K562 (cell line): Measurements from ENCODE around the gene SMIM23. TPM values are rescaled to one million over a fixed set of nuclear protein-coding genes. Genes with fewer than 3 reads are reported as not detected.

Source experiments
- ATAC-seq: fragments of 200-7000 bp; cut with Tn5 transposase; 3 replicates; pipeline ENCODE4 v1.9.1; 2020; ENCODE audit warnings: moderate library complexity
- BruUV-seq: library from RNA; stranded (reverse); fragments of 400-500 nt; replicated peaks from 2 replicates; lab custom pipeline; 2021; lab: Mats Ljungman, UMichigan
- CTCF ChIA-PET: fragments of 300-600 bp; formaldehyde crosslinking; extraction: SDS; loops from one replicate; lab custom pipeline; 2021; ENCODE audit warnings: low intra/inter-chr PET ratio; lab: Yijun Ruan, JAX
- POLR2A ChIA-PET: fragments of 300-600, 350-650 bp; sonication (Branson Sonifier 250); formaldehyde crosslinking; extraction: SDS; loops from one replicate; lab custom pipeline; 2021; ENCODE audit warnings: antibody characterized with exemption, inconsistent platforms; lab: Yijun Ruan, JAX
- DNase-seq, 4 experiments: peaks; one replicate each; pipeline versions ENCODE4 v3.0.0 to v3.0.0-alpha.2; 2011 to 2018; ENCODE audit warnings: low spot score in 3 of 4, mixed read lengths in 3 of 4; ENCODE audit errors: extremely low read depth in 1 of 4
- FAIRE-seq: peaks from 2 replicates; lab custom pipeline; 2011; peaks lifted over from hg19 to GRCh38; lab: Jason Lieb, UNC
- H2AFZ ChIP-seq: 2 replicates; pipeline ENCODE4 v1.6.0; 2011; ENCODE audit warnings: low read depth, low read length, control low read depth, inconsistent platforms
- H3K27ac ChIP-seq: fragments of 200-600 bp; 3 replicates; pipeline ENCODE4 v1.8.0; 2011; ENCODE audit warnings: low read depth, mild to moderate bottlenecking, control low read depth, inconsistent platforms, low read length, moderate library complexity, mixed read lengths; ENCODE audit errors: extremely low read depth
- H3K27me3 ChIP-seq, 2 experiments: fragments of 300-600 bp in 1 of 2; 2 replicates in 1 of 2; 3 replicates in 1 of 2; pipeline versions ENCODE4 v1.6.0 to v1.8.0; 2011; ENCODE audit warnings: inconsistent platforms in 2 of 2, low read length in 2 of 2, mild to moderate bottlenecking in 1 of 2, mixed read lengths in 1 of 2, moderate library complexity in 1 of 2; ENCODE audit not compliant: control insufficient read depth in 2 of 2, insufficient read depth in 2 of 2
- H3K36me3 ChIP-seq: fragments of 300-600 bp; 3 replicates; pipeline ENCODE4 v1.8.0; 2011; ENCODE audit warnings: mild to moderate bottlenecking, low read length, inconsistent platforms; ENCODE audit not compliant: control insufficient read depth, insufficient read depth
- H3K4me1 ChIP-seq, 2 experiments: fragments of 200-600 bp in 1 of 2; replicated peaks in 1 of 2; 2 replicates in 1 of 2; 3 replicates in 1 of 2; pipeline versions ENCODE4 v1.5.1 to v1.8.0; 2011; ENCODE audit warnings: inconsistent platforms in 2 of 2, low read length in 2 of 2, mild to moderate bottlenecking in 1 of 2, mixed read lengths in 1 of 2, moderate library complexity in 1 of 2; ENCODE audit not compliant: control insufficient read depth in 2 of 2, insufficient read depth in 2 of 2
- H3K4me2 ChIP-seq: 2 replicates; pipeline ENCODE4 v1.6.1; 2011; ENCODE audit warnings: low read length, control low read depth, inconsistent platforms, mixed read lengths; ENCODE audit not compliant: insufficient read depth
- H3K4me3 ChIP-seq: fragments of 200-600 bp; sonication (generic), shearing (Covaris generic); 2 replicates; pipeline ENCODE4 v1.5.1; 2016; ENCODE audit warnings: control low read depth, inconsistent platforms
- H3K79me2 ChIP-seq: fragments of 200-600 bp; 3 replicates; pipeline ENCODE4 v1.8.0; 2011; ENCODE audit warnings: low read length, inconsistent platforms; ENCODE audit not compliant: control insufficient read depth, insufficient read depth
- H3K9ac ChIP-seq, 2 experiments: 2 replicates each; pipeline versions ENCODE4 v1.6.0 to v1.6.1; 2011; ENCODE audit warnings: low read depth in 2 of 2, low read length in 2 of 2, control low read depth in 1 of 2, inconsistent platforms in 1 of 2, mild to moderate bottlenecking in 1 of 2, mixed read lengths in 1 of 2; ENCODE audit not compliant: insufficient read depth in 1 of 2
- H3K9me1 ChIP-seq: one replicate; pipeline ENCODE4 v1.6.0; 2011; ENCODE audit warnings: inconsistent platforms, mild to moderate bottlenecking, low read length, moderate library complexity; ENCODE audit not compliant: control insufficient read depth, insufficient read depth
- H3K9me3 ChIP-seq: replicated peaks from 2 replicates; pipeline ENCODE4 v1.5.1; 2011; ENCODE audit warnings: low read depth, low read length, inconsistent platforms; ENCODE audit not compliant: control insufficient read depth, insufficient read depth
- H4K20me1 ChIP-seq: replicated peaks from 2 replicates; pipeline ENCODE4 v1.6.1; 2011; ENCODE audit warnings: low read length, inconsistent platforms, mixed read lengths; ENCODE audit not compliant: control insufficient read depth, insufficient read depth
- ARID1B ChIP-seq: fragments of 450-650 bp; IDR thresholded peaks from 2 replicates; pipeline ENCODE4 v1.6.1; 2016; ENCODE audit warnings: antibody characterized with exemption, mild to moderate bottlenecking, inconsistent platforms
- BRF2 ChIP-seq: IDR thresholded peaks from 3 replicates; pipeline ENCODE4 v1.6.1; 2011; ENCODE audit warnings: borderline replicate concordance, mild to moderate bottlenecking; ENCODE audit not compliant: insufficient read length, insufficient read depth
- CREB3 ChIP-seq: fragments of 450-650 bp; conservative IDR thresholded peaks from 2 replicates; pipeline ENCODE4 v1.6.1; 2016; ENCODE audit warnings: missing genetic modification characterization, low read depth, mild to moderate bottlenecking, missing compliant biosample characterization, moderate library complexity
- HEY1 ChIP-seq: fragments of 250-450 bp; sonication (Bioruptor Pico); IDR thresholded peaks from 2 replicates; pipeline ENCODE4 v1.5.0; 2020; ENCODE audit warnings: mild to moderate bottlenecking, moderate library complexity, borderline replicate concordance
- MAFG ChIP-seq: fragments of 450-650 bp; conservative IDR thresholded peaks from 2 replicates; pipeline ENCODE4 v1.6.1; 2016; ENCODE audit warnings: missing genetic modification characterization, missing compliant biosample characterization
- MYC ChIP-seq, 2 experiments: fragments of 250-450 bp in 1 of 2; sonication (Bioruptor Pico) in 1 of 2; IDR thresholded peaks; 2 replicates each; pipeline versions ENCODE4 v1.5.1 to v1.6.1; 2012 to 2021; ENCODE audit warnings: low read depth in 2 of 2, borderline replicate concordance in 1 of 2, improper control_type of control experiment in 1 of 2, low read length in 1 of 2, mild to moderate bottlenecking in 1 of 2, moderate library complexity in 1 of 2
- THAP7 ChIP-seq: fragments of 250-450 bp; sonication (Bioruptor Pico); IDR thresholded peaks from 2 replicates; pipeline ENCODE4 v1.5.0; 2021
- TSC22D4 ChIP-seq: fragments of 450-650 bp; IDR thresholded peaks from 2 replicates; pipeline ENCODE4 v1.6.1; 2016; ENCODE audit warnings: missing genetic modification characterization, missing biosample characterization, control low read depth
- ZBTB1 ChIP-seq: sonication (generic); formaldehyde crosslinking; IDR thresholded peaks from 2 replicates; pipeline ENCODE4 v1.8.1; 2023; ENCODE audit warnings: missing genetic modification reagents, low read depth, mild to moderate bottlenecking, borderline replicate concordance
- ZBTB8A ChIP-seq: fragments of 450-650 bp; IDR thresholded peaks from 2 replicates; pipeline ENCODE4 v1.6.1; 2018; ENCODE audit warnings: mild to moderate bottlenecking, moderate library complexity; ENCODE audit not compliant: partially characterized antibody
- ZNF140 ChIP-seq: fragments of 250-450 bp; sonication (Bioruptor Pico); IDR thresholded peaks from 2 replicates; pipeline ENCODE4 v1.8.0; 2021; ENCODE audit warnings: moderate library complexity, mild to moderate bottlenecking, inconsistent platforms
- ZNF184 ChIP-seq: sonication (generic); formaldehyde crosslinking; IDR thresholded peaks from 2 replicates; pipeline ENCODE4 v1.5.0; 2020; ENCODE audit warnings: missing genetic modification reagents
- ZNF324 ChIP-seq: fragments of 250-450 bp; sonication (Bioruptor Pico); IDR thresholded peaks from 2 replicates; pipeline ENCODE4 v1.4.0; 2020; ENCODE audit warnings: mild to moderate bottlenecking
- ZNF668 ChIP-seq: fragments of 250-450 bp; sonication (Bioruptor Pico); IDR thresholded peaks from 2 replicates; pipeline ENCODE4 v1.8.0; 2022; ENCODE audit warnings: mild to moderate bottlenecking, inconsistent platforms
- WGBS: fragments of 100-300 bp; shearing (Covaris generic); methylation state at CpG from one replicate; pipeline ENCODE4 v1.1.6; 2016; ENCODE audit warnings: low coverage, mixed read lengths; ENCODE audit not compliant: insufficient coverage; ENCODE audit errors: missing lambda C conversion rate; 5-methylcytosine and 5-hydroxymethylcytosine counted together
- in situ Hi-C: fragments of 300-500 bp; cut with MboI; formaldehyde crosslinking; loops from 4 replicates; pipeline ENCODE4 v1.15.0; 2018; ENCODE audit warnings: inconsistent platforms, mixed read lengths
- intact Hi-C: fragments of 100-400 bp; cut with micrococcal nuclease; formaldehyde crosslinking; loops from 2 replicates; pipeline ENCODE4 v1.14.2; 2022
- polyA plus RNA-seq, 8 experiments: library from polyadenylated mRNA; depleted of rRNA in 4 of 8; stranded (reverse) in 5 of 8; unstranded in 3 of 8; fragments of >200 nt; fragmentation: Nextera tagmentation in 2 of 8; fragmentation: Illumina TruSeq in 1 of 8; extraction: Ambion mirVana in 2 of 8; extraction: Trizol in 1 of 8; gene quantifications; 2 replicates each; pipeline versions ENCODE4 v1.2.1 to v1.2.3, GENCODE V29; 2011 to 2014; ENCODE audit warnings: inconsistent platforms in 1 of 8, missing spikeins in 1 of 8
- total RNA-seq, 7 experiments: library from RNA; depleted of rRNA in 6 of 7; stranded (reverse); fragments of >200 nt in 6 of 7; fragmentation: Illumina TruSeq in 2 of 7; extraction: Trizol in 2 of 7; gene quantifications; 2 replicates each; pipeline versions ENCODE4 v1.2.1 to v1.2.3, GENCODE V29; 2011 to 2021; ENCODE audit warnings: low replicate concordance in 1 of 7

SMIM23 gene
- total and polyA plus RNA-seq, 9 of the 15 experiments (the other 6 are each of a cell fraction or from before 2014, with no cell fraction given) = not detected

GRCh38 chr5:171816666-171817065 lies 31.0 kb downstream of the SMIM23 start:
- CTCF ChIA-PET = no interaction called here
- no peak for DNase-seq
- Histone ChIP-seq H3K27ac (no peak overlapping the region), H3K4me1 (no peaks in the 10 kb centered on the region), H2AFZ (no peak overlapping the region), H3K4me2 (no peak overlapping the region), H3K9ac (no peak overlapping the region), H3K9me1 (peaks cover 3% of the 10 kb centered on the region), H3K4me3 (no peak overlapping the region), H4K20me1 (no peaks in the 10 kb centered on the region; the same call in 1 of the 2 replicates), H3K9me3 (no peaks in the 10 kb centered on the region), H3K79me2 (no peaks in the 10 kb centered on the region), H3K36me3 (no peaks in the 10 kb centered on the region), H3K27me3 (peaks cover 15 to 44% of the 10 kb centered on the region in 2 experiments)
- WGBS = 0% methylated on average over 1 of the region's 1 CpG
- POLR2A ChIA-PET = no interaction called here
- no peak for FAIRE-seq
- ATAC-seq = no peak
- intact Hi-C loops (no loop called here), in situ Hi-C loops (no loop called here)
- no peak for TF ChIP-seq ARID1B
- TF ChIP-seq MYC (IDR thresholded peaks at IDR 0.05; ENCODE audit: low read depth, low read length) = no peak
- TF ChIP-seq MYC (CRISPR knock-in tag; IDR thresholded peaks at IDR 0.05; ENCODE audit: borderline replicate concordance, low read depth) = no peak
- TF ChIP-seq ZNF668 (CRISPR knock-in tag) = no peak
- TF ChIP-seq ZBTB1 = no peak
- no peak for TF ChIP-seq ZNF324 (CRISPR knock-in tag)
- no peak for TF ChIP-seq ZNF184 (CRISPR knock-in tag)
- TF ChIP-seq MAFG (tag) = no peak
- TF ChIP-seq TSC22D4 (tag) = no peak
- TF ChIP-seq ZBTB8A = no peak
- no peak for TF ChIP-seq BRF2
- no peak for TF ChIP-seq THAP7
- TF ChIP-seq CREB3 (tag) = no peak
- TF ChIP-seq HEY1 (CRISPR knock-in tag) = no peak
- TF ChIP-seq ZNF140 (CRISPR knock-in tag) = no peak
- no TSS peak for BruUV-seq
